WTC11 (cell line): ENCODE measurements around the gene PTPN1. TPM values are rescaled to one million over a fixed set of nuclear protein-coding genes. Genes with fewer than 3 reads are reported as not detected.

Source experiments
- ATAC-seq: fragments of 200-7000 bp; cut with Tn5 transposase; 2 replicates; pipeline ENCODE4 v1.10.0; 2021; ENCODE audit warnings: mild to moderate bottlenecking, moderate library complexity
- CTCF ChIA-PET: fragments of 300-600 bp; sonication (Branson Sonifier 250); formaldehyde crosslinking; loops from one replicate; lab custom pipeline; 2021; ENCODE audit warnings: antibody characterized with exemption; lab: Charles Lee
- POLR2A ChIA-PET: fragments of 350-600 bp; sonication (Branson Sonifier 250); formaldehyde crosslinking; loops from one replicate; lab custom pipeline; 2021; ENCODE audit warnings: antibody characterized with exemption; lab: Charles Lee
- DNase-seq: peaks from one replicate; pipeline ENCODE4 v3.0.0; 2021; ENCODE audit warnings: low spot score
- H3K27ac Mint-ChIP-seq: 2 replicates; pipeline ENCODE4 v1.8.0; 2021; ENCODE audit warnings: mixed read lengths
- H3K27me3 Mint-ChIP-seq: 2 replicates; pipeline ENCODE4 v1.8.0; 2021; ENCODE audit warnings: low read depth, mild to moderate bottlenecking, moderate library complexity, mixed read lengths
- H3K36me3 Mint-ChIP-seq: 2 replicates; pipeline ENCODE4 v1.8.0; 2021; ENCODE audit warnings: mixed read lengths
- H3K4me1 Mint-ChIP-seq: 2 replicates; pipeline ENCODE4 v1.8.0; 2022; ENCODE audit warnings: mixed read lengths
- H3K4me3 Mint-ChIP-seq: 2 replicates; pipeline ENCODE4 v1.8.0; 2021; ENCODE audit warnings: mild to moderate bottlenecking, moderate library complexity, mixed read lengths
- H3K9me3 Mint-ChIP-seq: 2 replicates; pipeline ENCODE4 v1.8.0; 2021; ENCODE audit warnings: mixed read lengths
- AR ChIP-seq: fragments of 250-450 bp; sonication (Bioruptor Pico); IDR thresholded peaks from 2 replicates; pipeline ENCODE4 v1.9.0; 2021; ENCODE audit warnings: mild to moderate bottlenecking
- ATF2 ChIP-seq: sonication (generic); formaldehyde crosslinking; IDR thresholded peaks from 2 replicates; pipeline ENCODE4 v1.8.1; 2022; ENCODE audit warnings: low read depth, missing genetic modification reagents, borderline replicate concordance
- CBFB ChIP-seq: sonication (generic); formaldehyde crosslinking; IDR thresholded peaks from 2 replicates; pipeline ENCODE4 v1.8.1; 2022; ENCODE audit warnings: mild to moderate bottlenecking, low read depth, missing genetic modification reagents
- IRF2 ChIP-seq: sonication (generic); formaldehyde crosslinking; IDR thresholded peaks from 2 replicates; pipeline ENCODE4 v1.8.0; 2022; ENCODE audit warnings: low read depth, missing genetic modification reagents, borderline replicate concordance
- PREB ChIP-seq: sonication (generic); formaldehyde crosslinking; IDR thresholded peaks from 2 replicates; pipeline ENCODE4 v1.8.1; 2022; ENCODE audit warnings: mild to moderate bottlenecking, missing genetic modification reagents, moderate library complexity, borderline replicate concordance
- RORB ChIP-seq: fragments of 250-450 bp; sonication (Bioruptor Pico); IDR thresholded peaks from 2 replicates; pipeline ENCODE4 v1.9.0; 2021; ENCODE audit warnings: mild to moderate bottlenecking
- SOX15 ChIP-seq: fragments of 250-450 bp; sonication (Bioruptor Pico); IDR thresholded peaks from 2 replicates; pipeline ENCODE4 v1.9.0; 2021; ENCODE audit warnings: mild to moderate bottlenecking
- TEAD1 ChIP-seq: sonication (generic); formaldehyde crosslinking; IDR thresholded peaks from 2 replicates; pipeline ENCODE4 v1.8.0; 2022; ENCODE audit warnings: mild to moderate bottlenecking, missing genetic modification reagents
- USF2 ChIP-seq: sonication (generic); formaldehyde crosslinking; IDR thresholded peaks from 2 replicates; pipeline ENCODE4 v1.8.1; 2023; ENCODE audit warnings: mild to moderate bottlenecking, missing genetic modification reagents, moderate library complexity
- ZNF425 ChIP-seq: fragments of 250-450 bp; sonication (Bioruptor Pico); conservative IDR thresholded peaks from 2 replicates; pipeline ENCODE4 v1.9.0; 2021; ENCODE audit warnings: mild to moderate bottlenecking
- ZNF671 ChIP-seq: fragments of 250-450 bp; sonication (Bioruptor Pico); IDR thresholded peaks from 2 replicates; pipeline ENCODE4 v1.8.0; 2021; ENCODE audit warnings: mild to moderate bottlenecking
- total RNA-seq: library from RNA; stranded (reverse); gene quantifications from 3 replicates; pipeline ENCODE4 v1.2.3, GENCODE V29; 2021
- TF ChIP-seq, protein P1 (sequence below): sonication (generic); formaldehyde crosslinking; IDR thresholded peaks from 2 replicates; pipeline ENCODE4 v1.8.0; 2023; ENCODE audit warnings: mild to moderate bottlenecking, missing genetic modification reagents
- TF ChIP-seq, protein P2 (sequence below): sonication (generic); formaldehyde crosslinking; IDR thresholded peaks from 2 replicates; pipeline ENCODE4 v1.8.1; 2023; ENCODE audit warnings: mild to moderate bottlenecking, missing genetic modification reagents, borderline replicate concordance

Gene PTPN1
- total RNA-seq, 1 experiment from 2014 or later, result 29.4 TPM

DNA sequence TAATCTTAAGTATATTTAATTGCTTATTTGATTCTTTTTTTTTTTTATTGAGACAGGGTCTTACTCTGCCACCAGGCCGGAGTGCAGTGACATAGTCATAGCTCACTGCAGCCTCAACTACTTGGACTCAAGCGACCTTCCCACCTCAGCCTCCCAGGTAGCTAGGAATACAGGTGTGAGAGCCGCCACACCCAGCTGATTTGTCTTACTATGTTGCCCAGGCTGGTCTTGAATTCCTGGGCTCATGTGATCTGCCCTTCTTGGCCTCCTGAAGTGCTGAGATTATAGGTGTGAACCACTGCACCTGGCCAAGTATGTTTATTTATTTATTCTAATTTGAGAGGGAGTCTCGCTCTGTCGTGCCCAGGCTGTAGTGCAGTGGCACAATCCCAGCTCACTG is 38.2 kb downstream of the PTPN1 start (continued):
- no peak for TF ChIP-seq RORB (CRISPR knock-in tag)
- no peak for TF ChIP-seq TEAD1 (CRISPR knock-in tag)

DNA sequence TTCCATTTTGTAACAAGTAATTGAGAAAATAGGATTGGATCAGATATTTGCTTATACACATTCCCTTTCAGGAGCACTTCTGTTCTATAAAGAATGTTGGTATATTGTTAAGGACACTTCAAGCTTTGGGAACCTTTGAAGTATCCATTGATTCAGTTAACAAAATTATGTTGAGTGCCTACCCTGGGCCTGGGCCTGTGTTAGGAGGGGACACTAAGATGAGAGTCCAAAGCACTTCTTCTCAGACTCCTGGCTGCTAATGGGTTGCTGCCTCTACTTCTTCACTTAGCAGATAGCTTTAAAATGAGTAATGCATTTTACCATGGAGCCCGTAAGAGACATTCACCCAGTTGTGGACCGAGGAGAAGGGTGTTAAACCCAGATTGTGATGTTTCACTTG is 40.3 kb downstream of the PTPN1 start:
- H3K27ac Mint-ChIP-seq, result no peak overlapping the region
- no peaks in the 10 kb centered on the region for H3K9me3 Mint-ChIP-seq
- no peaks in the 10 kb centered on the region for H3K36me3 Mint-ChIP-seq
- 0 out of 2 replicates have a peak, but pooled peaks cover 5% of the 10 kb centered on the region for H3K4me1 Mint-ChIP-seq
- no peak overlapping the region for H3K4me3 Mint-ChIP-seq
- no peak for DNase-seq
- no peaks in the 10 kb centered on the region for H3K27me3 Mint-ChIP-seq
- no peak for TF ChIP-seq USF2
- TF ChIP-seq ZNF671 (CRISPR knock-in tag), result no peak
- no peak for TF ChIP-seq IRF2 (CRISPR knock-in tag)
- TF ChIP-seq AR (CRISPR knock-in tag), result no peak
- TF ChIP-seq SOX15 (CRISPR knock-in tag), result no peak
- no peak for TF ChIP-seq ZNF425 (CRISPR knock-in tag)
- no peak for TF ChIP-seq CBFB (CRISPR knock-in tag)
- TF ChIP-seq, protein P1, sequence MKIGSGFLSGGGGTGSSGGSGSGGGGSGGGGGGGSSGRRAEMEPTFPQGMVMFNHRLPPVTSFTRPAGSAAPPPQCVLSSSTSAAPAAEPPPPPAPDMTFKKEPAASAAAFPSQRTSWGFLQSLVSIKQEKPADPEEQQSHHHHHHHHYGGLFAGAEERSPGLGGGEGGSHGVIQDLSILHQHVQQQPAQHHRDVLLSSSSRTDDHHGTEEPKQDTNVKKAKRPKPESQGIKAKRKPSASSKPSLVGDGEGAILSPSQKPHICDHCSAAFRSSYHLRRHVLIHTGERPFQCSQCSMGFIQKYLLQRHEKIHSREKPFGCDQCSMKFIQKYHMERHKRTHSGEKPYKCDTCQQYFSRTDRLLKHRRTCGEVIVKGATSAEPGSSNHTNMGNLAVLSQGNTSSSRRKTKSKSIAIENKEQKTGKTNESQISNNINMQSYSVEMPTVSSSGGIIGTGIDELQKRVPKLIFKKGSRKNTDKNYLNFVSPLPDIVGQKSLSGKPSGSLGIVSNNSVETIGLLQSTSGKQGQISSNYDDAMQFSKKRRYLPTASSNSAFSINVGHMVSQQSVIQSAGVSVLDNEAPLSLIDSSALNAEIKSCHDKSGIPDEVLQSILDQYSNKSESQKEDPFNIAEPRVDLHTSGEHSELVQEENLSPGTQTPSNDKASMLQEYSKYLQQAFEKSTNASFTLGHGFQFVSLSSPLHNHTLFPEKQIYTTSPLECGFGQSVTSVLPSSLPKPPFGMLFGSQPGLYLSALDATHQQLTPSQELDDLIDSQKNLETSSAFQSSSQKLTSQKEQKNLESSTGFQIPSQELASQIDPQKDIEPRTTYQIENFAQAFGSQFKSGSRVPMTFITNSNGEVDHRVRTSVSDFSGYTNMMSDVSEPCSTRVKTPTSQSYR (CRISPR knock-in tag), result no peak
- TF ChIP-seq, protein P2, sequence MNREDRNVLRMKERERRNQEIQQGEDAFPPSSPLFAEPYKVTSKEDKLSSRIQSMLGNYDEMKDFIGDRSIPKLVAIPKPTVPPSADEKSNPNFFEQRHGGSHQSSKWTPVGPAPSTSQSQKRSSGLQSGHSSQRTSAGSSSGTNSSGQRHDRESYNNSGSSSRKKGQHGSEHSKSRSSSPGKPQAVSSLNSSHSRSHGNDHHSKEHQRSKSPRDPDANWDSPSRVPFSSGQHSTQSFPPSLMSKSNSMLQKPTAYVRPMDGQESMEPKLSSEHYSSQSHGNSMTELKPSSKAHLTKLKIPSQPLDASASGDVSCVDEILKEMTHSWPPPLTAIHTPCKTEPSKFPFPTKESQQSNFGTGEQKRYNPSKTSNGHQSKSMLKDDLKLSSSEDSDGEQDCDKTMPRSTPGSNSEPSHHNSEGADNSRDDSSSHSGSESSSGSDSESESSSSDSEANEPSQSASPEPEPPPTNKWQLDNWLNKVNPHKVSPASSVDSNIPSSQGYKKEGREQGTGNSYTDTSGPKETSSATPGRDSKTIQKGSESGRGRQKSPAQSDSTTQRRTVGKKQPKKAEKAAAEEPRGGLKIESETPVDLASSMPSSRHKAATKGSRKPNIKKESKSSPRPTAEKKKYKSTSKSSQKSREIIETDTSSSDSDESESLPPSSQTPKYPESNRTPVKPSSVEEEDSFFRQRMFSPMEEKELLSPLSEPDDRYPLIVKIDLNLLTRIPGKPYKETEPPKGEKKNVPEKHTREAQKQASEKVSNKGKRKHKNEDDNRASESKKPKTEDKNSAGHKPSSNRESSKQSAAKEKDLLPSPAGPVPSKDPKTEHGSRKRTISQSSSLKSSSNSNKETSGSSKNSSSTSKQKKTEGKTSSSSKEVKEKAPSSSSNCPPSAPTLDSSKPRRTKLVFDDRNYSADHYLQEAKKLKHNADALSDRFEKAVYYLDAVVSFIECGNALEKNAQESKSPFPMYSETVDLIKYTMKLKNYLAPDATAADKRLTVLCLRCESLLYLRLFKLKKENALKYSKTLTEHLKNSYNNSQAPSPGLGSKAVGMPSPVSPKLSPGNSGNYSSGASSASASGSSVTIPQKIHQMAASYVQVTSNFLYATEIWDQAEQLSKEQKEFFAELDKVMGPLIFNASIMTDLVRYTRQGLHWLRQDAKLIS (CRISPR knock-in tag), result no peak
- TF ChIP-seq ATF2, result no peak
- no peak for TF ChIP-seq PREB
- TF ChIP-seq, all 79 proteins: peak for 0
- ChIA-PET CTCF (interaction anchor here (1.6 kb wide), 1 partner anchor 38 kb away, joined by 4 read pairs; no protein-coding TSS in a partner anchor), POLR2A (no interaction called here)
- ATAC-seq, result no peak
